Vagina (tissue), 2 donors: Measurements from ENCODE around the gene FEM1B.

Experiments used
- POLR2AphosphoS5 ChIP-seq, 2 donors: sonication (generic); formaldehyde crosslinking; IDR thresholded peaks; one replicate each; pipeline ENCODE4 v1.9.0; 2017; ENCODE audit warnings: antibody characterized with exemption in 2 of 2, mild to moderate bottlenecking in 2 of 2, low read depth in 1 of 2; ENCODE audit not compliant: insufficient read depth in 1 of 2
- TF ChIP-seq, protein P1 (sequence below), 3 experiments: fragments of 450-650 bp in 2 of 3; fragments of 200-600 bp in 1 of 3; sonication (generic) in 1 of 3; IDR thresholded peaks; one replicate each; pipeline ENCODE4 v1.5.1; 2017 to 2019; ENCODE audit warnings: antibody characterized with exemption in 3 of 3, mild to moderate bottlenecking in 2 of 3, moderate library complexity in 2 of 3

DNA sequence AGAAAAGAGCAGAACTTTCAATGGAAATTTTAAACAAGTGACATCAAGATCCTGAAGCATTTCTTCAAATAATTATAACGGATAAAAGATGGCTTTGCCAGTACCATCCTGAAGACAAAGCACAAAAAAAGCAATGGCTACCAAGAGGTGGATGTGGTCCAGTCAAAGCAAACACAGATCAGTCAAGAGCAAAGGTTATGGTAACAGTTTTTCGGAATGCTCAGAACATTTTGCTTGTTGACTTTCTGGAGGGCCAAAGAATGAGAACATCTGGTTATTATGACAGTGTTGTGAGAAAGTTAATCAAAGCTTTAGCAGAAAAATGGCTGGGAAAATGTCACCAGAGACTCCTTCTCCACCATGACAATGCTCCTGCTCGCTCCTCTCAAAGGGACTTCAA is 31.5 kb downstream of the FEM1B start:
- TF ChIP-seq, protein P1, sequence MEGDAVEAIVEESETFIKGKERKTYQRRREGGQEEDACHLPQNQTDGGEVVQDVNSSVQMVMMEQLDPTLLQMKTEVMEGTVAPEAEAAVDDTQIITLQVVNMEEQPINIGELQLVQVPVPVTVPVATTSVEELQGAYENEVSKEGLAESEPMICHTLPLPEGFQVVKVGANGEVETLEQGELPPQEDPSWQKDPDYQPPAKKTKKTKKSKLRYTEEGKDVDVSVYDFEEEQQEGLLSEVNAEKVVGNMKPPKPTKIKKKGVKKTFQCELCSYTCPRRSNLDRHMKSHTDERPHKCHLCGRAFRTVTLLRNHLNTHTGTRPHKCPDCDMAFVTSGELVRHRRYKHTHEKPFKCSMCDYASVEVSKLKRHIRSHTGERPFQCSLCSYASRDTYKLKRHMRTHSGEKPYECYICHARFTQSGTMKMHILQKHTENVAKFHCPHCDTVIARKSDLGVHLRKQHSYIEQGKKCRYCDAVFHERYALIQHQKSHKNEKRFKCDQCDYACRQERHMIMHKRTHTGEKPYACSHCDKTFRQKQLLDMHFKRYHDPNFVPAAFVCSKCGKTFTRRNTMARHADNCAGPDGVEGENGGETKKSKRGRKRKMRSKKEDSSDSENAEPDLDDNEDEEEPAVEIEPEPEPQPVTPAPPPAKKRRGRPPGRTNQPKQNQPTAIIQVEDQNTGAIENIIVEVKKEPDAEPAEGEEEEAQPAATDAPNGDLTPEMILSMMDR (IDR thresholded peaks at IDR 0.05): no peak
- no peak for TF ChIP-seq POLR2AphosphoS5 (IDR thresholded peaks at IDR 0.05; ENCODE audit: insufficient read depth in 1 of 2, low read depth in 1 of 2)
